GM12865 (cell line): ENCODE measurements around the gene KCNIP3.

ENCODE experiments used
- DNase-seq: peaks from one replicate; pipeline ENCODE4 v3.0.0; 2010; ENCODE audit warnings: low read depth
- H3K4me3 ChIP-seq: 2 replicates; pipeline ENCODE4 v1.5.1; 2011; ENCODE audit warnings: mild to moderate bottlenecking, low read depth, low read length, control low read depth
- CTCF ChIP-seq: IDR thresholded peaks from 2 replicates; pipeline ENCODE4 v1.5.1; 2011; ENCODE audit warnings: low read length, control low read depth, low read depth, inconsistent platforms; ENCODE audit not compliant: insufficient read depth; ENCODE audit errors: missing control alignments

Gene KCNIP3

GRCh38 chr2:95275151-95275515, 22.0 kb upstream of the KCNIP3 start:
- no peak for DNase-seq
- no peak for TF ChIP-seq CTCF
- H3K4me3 ChIP-seq: no peak overlapping the region

DNA sequence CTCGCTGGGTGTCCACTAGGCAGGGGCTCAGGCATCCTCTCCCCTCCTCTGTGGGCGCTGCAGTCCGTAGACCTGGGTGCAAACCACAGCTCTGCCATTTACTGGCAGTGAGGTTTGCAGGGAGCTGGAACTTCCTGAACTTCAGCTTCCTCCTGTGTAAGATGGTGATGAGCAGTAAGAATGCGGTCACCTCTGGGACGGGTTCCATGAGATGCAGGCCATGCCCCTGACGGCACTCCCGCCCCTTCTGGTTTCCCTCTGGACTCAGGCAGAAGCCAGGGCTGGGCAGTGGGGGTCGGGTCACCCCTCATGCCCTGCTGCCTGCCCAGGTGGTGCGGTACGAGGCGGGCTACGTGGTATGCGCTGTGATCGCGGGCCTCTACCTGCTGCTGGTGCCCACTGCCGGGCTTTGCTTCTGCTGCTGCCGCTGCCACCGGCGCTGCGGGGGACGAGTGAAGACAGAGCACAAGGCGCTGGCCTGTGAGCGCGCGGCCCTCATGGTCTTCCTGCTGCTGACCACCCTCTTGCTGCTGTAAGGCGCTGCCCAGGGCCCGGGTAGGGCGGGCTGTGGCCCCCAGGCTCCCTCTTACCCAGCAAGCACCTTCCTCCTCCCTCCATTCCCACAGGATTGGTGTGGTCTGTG, 21.4 kb upstream of the KCNIP3 start:
- TF ChIP-seq CTCF: no peak
- no peak for DNase-seq
- H3K4me3 ChIP-seq: no peak overlapping the region

DNA sequence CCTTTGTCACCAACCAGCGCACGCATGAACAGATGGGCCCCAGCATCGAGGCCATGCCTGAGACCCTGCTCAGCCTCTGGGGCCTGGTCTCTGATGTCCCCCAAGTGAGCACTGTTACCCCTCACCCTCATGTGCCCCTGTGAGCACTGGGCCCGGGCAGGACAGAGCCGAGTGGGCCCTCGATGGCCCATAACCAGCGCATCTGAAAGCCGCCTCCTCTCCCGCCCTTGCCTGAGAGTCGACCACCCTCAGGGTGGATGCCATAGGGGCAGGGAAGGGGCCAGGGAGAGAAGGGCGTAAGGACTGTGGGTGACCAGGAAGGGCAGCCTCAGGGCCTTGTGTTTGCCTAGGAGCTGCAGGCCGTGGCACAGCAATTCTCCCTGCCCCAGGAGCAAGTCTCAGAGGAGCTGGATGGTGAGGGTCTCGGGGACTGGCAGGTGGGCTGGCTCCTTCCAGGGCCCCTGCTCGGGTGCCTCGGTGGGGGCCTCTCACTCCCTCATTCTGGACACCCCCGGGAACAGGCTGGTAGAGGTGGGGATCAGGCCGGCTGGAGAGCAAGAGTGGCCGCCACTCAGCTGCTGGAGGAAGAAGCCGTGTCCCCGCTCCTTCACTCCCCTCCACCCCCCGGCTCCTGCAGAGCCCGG, 20.8 kb upstream of the KCNIP3 start:
- TF ChIP-seq CTCF: no peak
- no peak for DNase-seq
- no peak overlapping the region for H3K4me3 ChIP-seq

DNA sequence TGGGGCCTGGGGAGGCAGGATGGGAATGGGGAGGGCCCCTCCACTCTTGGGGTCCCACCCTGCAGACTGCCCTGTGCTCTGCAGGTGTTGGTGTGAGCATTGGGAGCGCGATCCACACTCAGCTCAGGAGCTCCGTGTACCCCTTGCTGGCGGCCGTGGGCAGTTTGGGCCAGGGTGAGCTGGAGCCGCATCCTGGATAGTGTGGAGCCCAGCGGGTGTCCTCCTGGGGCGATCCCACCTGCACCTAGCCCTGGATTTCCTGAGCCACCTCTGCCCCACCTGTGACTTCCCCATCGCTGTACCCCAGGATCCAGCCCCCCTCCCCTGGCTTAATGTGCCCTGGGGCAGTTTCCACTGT, 20.3 kb upstream of the KCNIP3 start:
- TF ChIP-seq CTCF: no peak
- no peak overlapping the region for H3K4me3 ChIP-seq
- no peak for DNase-seq

- no peak overlapping the region for H3K4me3 ChIP-seq
- peak; percentile 8 for DNase-seq
- no peak for TF ChIP-seq CTCF
Observed at GRCh38 chr2:95277246-95277906, 19.8 kb upstream of the KCNIP3 start.

DNA sequence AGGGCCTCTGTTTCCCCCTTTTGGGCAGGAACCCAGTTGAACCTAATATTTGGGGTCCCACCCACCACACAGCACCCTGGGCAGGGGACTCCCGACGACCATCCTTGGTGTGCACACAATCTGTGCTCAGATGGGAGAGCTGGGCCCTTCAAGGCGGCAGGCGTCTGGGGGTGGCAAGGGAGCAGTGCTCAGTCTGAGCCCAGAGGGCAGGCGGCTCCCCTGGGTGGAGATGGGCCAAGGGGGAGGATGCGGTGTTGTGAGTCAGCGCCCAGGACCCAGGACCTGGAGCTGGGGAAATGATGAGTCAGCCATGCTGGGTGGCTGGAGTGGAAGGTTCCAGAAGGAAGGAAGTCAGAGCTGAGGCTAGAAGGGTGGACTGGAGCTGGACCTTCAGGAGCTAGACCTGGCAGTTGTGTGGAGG, 19.1 kb upstream of the KCNIP3 start:
- no peak overlapping the region for H3K4me3 ChIP-seq
- no peak for DNase-seq
- no peak for TF ChIP-seq CTCF

DNA sequence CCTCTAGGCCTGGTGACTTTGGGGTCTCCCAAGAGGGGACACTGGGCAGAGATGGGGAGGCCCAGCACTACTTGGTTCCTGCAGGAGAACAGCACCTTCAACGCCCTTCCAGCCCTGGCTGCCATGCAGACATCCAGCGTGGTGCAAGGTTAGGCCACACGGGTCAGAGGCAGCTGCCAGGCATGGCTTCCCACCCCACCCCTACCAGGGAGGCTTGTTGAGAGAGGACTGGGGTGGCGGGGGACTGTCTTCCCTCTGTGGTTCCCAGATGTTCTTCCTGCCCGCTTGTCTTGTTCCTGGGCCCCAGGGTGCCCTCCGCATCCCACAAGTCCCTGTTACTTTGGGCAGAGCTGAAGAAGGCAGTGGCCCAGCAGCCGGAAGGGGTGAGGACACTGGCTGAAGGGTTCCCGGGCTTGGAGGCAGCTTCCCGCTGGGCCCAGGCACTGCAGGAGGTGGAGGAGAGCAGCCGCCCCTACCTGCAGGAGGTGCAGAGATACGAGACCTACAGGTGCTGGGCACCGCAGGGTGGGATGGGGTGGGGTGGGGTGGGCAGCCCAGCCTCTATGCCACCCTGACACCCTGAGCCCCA, 18.4 kb upstream of the KCNIP3 start:
- no peak for DNase-seq
- no peak overlapping the region for H3K4me3 ChIP-seq
- TF ChIP-seq CTCF: no peak
